ENCODE measurements around the gene ARL8A.

The ARL8A gene

DNA sequence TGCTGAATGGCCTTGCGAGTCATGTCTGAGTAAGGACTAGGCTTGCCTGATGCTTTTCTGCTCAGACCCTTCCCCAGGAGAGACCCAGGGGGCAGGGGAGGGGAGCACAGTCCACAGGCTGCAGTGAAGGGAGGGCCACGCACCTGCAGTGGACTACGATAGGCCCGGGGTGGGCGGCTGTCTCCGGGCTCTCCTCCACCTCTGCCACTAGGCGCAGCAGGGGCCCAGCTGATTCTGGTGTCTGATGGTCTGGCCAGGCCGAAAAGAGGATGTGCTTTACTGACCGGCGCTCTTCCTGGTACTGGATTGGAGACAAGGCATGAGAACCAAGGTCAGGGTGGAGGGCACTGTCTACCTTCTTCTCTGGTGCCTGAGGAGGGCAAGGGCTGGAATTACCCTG is 7.9 kb upstream of the ARL8A start:
- H3K4me1 ChIP-seq (ENCODE audit: insufficient read depth, low read length, poor library complexity, severe bottlenecking), result peaks cover 52% of the 10 kb centered on the region
- peaks cover 13% of the 10 kb centered on the region for H3F3A ChIP-seq (ENCODE audit: low read depth)
- H3K79me2 ChIP-seq (ENCODE audit: insufficient read depth, low read length), result peaks cover 69% of the 10 kb centered on the region
- no peak for TF ChIP-seq EZH2phosphoT487 (IDR thresholded peaks at IDR 0.05; ENCODE audit: borderline replicate concordance)
- TF ChIP-seq, protein P1, sequence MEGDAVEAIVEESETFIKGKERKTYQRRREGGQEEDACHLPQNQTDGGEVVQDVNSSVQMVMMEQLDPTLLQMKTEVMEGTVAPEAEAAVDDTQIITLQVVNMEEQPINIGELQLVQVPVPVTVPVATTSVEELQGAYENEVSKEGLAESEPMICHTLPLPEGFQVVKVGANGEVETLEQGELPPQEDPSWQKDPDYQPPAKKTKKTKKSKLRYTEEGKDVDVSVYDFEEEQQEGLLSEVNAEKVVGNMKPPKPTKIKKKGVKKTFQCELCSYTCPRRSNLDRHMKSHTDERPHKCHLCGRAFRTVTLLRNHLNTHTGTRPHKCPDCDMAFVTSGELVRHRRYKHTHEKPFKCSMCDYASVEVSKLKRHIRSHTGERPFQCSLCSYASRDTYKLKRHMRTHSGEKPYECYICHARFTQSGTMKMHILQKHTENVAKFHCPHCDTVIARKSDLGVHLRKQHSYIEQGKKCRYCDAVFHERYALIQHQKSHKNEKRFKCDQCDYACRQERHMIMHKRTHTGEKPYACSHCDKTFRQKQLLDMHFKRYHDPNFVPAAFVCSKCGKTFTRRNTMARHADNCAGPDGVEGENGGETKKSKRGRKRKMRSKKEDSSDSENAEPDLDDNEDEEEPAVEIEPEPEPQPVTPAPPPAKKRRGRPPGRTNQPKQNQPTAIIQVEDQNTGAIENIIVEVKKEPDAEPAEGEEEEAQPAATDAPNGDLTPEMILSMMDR (conservative IDR thresholded peaks at IDR 0.05; ENCODE audit: low read length), result no peak
- H3K9ac ChIP-seq (ENCODE audit: low read depth, low read length, poor library complexity, severe bottlenecking), result no peak overlapping the region
- no peaks in the 10 kb centered on the region for H3K9me3 ChIP-seq (ENCODE audit: insufficient read depth, low read depth, low read length)
- no peak overlapping the region for H3K4me3 ChIP-seq (ENCODE audit: low read length, poor library complexity, severe bottlenecking)
- H3K4me2 ChIP-seq (ENCODE audit: low read depth, low read length, poor library complexity, severe bottlenecking), result no peak overlapping the region
- H2AFZ ChIP-seq (ENCODE audit: low read length), result no peak overlapping the region
- H3K9me2 ChIP-seq (replicated peaks; ENCODE audit: low read depth, low read length), result no peaks in the 10 kb centered on the region
- H4K20me1 ChIP-seq (ENCODE audit: insufficient read depth, low read length, poor library complexity, severe bottlenecking), result peaks cover 79% of the 10 kb centered on the region
- no peaks in the 10 kb centered on the region for H3K27me3 ChIP-seq (ENCODE audit: insufficient read depth, low read length, poor library complexity, severe bottlenecking)
- peaks cover 81% of the 10 kb centered on the region for H3K36me3 ChIP-seq (ENCODE audit: insufficient read depth, low read length)

DNA sequence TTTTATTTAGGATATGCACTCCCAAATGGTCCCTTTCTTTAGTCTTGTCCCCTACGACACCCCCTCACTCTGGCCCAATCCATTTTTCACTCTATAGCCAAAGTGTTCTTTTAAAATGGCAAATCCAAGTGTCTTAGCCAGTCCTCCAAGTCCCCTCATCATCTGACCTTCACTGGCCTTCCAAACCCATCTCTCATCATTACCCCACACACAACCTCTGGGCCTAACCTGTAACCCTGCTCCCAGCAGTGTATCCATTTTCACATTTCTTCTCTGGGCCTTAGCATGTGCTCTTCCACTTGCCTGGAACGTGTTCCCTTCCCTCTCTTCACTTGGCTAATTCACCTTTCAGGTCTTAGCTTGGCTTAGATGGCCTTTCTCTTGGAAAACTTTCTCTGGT is 6.5 kb upstream of the ARL8A start:
- Histone ChIP-seq H3K9me2 (replicated peaks; ENCODE audit: low read depth, low read length) (no peaks in the 10 kb centered on the region), H3K79me2 (ENCODE audit: insufficient read depth, low read length) (peaks cover 56% of the 10 kb centered on the region), H3K9me3 (ENCODE audit: insufficient read depth, low read depth, low read length) (no peaks in the 10 kb centered on the region), H3K9ac (ENCODE audit: low read depth, low read length, poor library complexity, severe bottlenecking) (peak overlapping the region; percentile 31), H3F3A (ENCODE audit: low read depth) (peaks cover 26% of the 10 kb centered on the region), H3K27me3 (ENCODE audit: insufficient read depth, low read length, poor library complexity, severe bottlenecking) (no peaks in the 10 kb centered on the region), H3K4me3 (ENCODE audit: low read length, poor library complexity, severe bottlenecking) (no peak overlapping the region), H4K20me1 (ENCODE audit: insufficient read depth, low read length, poor library complexity, severe bottlenecking) (peaks cover 69% of the 10 kb centered on the region), H2AFZ (ENCODE audit: low read length) (no peak overlapping the region), H3K4me1 (ENCODE audit: insufficient read depth, low read length, poor library complexity, severe bottlenecking) (peaks cover 40% of the 10 kb centered on the region), H3K36me3 (ENCODE audit: insufficient read depth, low read length) (peaks cover 82% of the 10 kb centered on the region), H3K4me2 (ENCODE audit: low read depth, low read length, poor library complexity, severe bottlenecking) (peak overlapping the region; percentile 16)
- TF ChIP-seq, protein P1 (conservative IDR thresholded peaks at IDR 0.05; ENCODE audit: low read length), result no peak
- TF ChIP-seq EZH2phosphoT487 (IDR thresholded peaks at IDR 0.05; ENCODE audit: borderline replicate concordance), result no peak

GRCh38 chr1:202150602-202151001 is 6.1 kb upstream of the ARL8A start:
- H4K20me1 ChIP-seq (ENCODE audit: insufficient read depth, low read length, poor library complexity, severe bottlenecking), result peaks cover 64% of the 10 kb centered on the region
- peaks cover 79% of the 10 kb centered on the region for H3K36me3 ChIP-seq (ENCODE audit: insufficient read depth, low read length)
- H3K4me3 ChIP-seq (ENCODE audit: low read length, poor library complexity, severe bottlenecking), result no peak overlapping the region
- peaks cover 26% of the 10 kb centered on the region for H3F3A ChIP-seq (ENCODE audit: low read depth)
- H3K27me3 ChIP-seq (ENCODE audit: insufficient read depth, low read length, poor library complexity, severe bottlenecking), result no peaks in the 10 kb centered on the region
- H3K9me2 ChIP-seq (replicated peaks; ENCODE audit: low read depth, low read length), result no peaks in the 10 kb centered on the region
- peak overlapping the region; percentile 16 for H3K4me2 ChIP-seq (ENCODE audit: low read depth, low read length, poor library complexity, severe bottlenecking)
- H3K9ac ChIP-seq (ENCODE audit: low read depth, low read length, poor library complexity, severe bottlenecking), result peak overlapping the region; percentile 31
- TF ChIP-seq EZH2phosphoT487 (IDR thresholded peaks at IDR 0.05; ENCODE audit: borderline replicate concordance), result no peak
- TF ChIP-seq, protein P1 (conservative IDR thresholded peaks at IDR 0.05; ENCODE audit: low read length), result no peak
- H3K9me3 ChIP-seq (ENCODE audit: insufficient read depth, low read depth, low read length), result no peaks in the 10 kb centered on the region
- peaks cover 35% of the 10 kb centered on the region for H3K4me1 ChIP-seq (ENCODE audit: insufficient read depth, low read length, poor library complexity, severe bottlenecking)
- peaks cover 51% of the 10 kb centered on the region for H3K79me2 ChIP-seq (ENCODE audit: insufficient read depth, low read length)
- H2AFZ ChIP-seq (ENCODE audit: low read length), result no peak overlapping the region

All from Loucy (cell line).